Measurements from ENCODE around the gene CAMK1G. TPM values are rescaled to one million over a fixed set of nuclear protein-coding genes. Genes with fewer than 3 reads are reported as not detected.

The CAMK1G gene
- total and polyA plus RNA-seq, 8 donors = 0.29 to 9.9 (median 8.2) TPM

DNA sequence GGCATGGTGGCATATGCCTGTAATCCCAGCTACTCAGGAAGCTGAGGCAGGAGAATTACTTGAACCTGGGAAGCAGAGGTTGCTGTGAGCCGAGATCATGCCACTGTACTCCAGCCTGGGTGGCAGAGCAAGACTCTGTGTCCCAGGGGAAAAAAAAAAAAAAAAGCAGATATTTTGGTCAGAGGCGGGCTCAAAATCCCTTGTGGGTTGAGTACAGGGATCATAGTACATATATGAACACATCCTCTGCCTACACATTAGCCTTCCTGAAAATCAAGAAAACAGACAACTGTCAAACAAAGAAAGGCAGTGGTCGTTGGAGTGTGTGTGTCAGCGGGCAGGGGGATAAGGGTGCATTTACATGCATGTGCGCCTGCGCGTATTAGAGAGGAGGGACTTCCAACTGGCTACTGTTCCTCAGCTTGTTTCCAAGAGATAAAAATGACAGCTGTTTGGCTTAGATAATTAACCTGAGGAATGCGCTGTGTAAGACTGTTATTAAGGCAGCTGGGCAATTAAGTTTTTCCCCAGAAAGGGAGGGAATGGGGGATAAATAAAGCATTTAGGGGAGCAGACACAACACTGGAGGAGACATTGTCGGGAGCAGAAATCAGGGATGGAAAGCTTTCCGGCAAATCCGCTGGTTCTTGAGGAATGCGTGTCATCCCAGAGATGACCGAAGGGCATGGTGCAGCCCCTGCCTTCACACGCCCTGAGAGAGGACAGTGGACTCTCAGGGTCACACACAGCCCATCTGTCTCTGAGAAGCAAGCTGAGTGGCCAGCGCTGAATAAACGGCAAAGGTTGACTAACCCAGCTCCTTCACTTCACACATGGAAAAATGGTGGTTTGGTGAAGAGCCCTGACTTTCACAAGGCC is 62.3 kb downstream of the CAMK1G start:
- DNase-seq (peak in 2 of 4 donors; percentile 60 to 73), ATAC-seq (no peak)
- TF ChIP-seq, protein P1, sequence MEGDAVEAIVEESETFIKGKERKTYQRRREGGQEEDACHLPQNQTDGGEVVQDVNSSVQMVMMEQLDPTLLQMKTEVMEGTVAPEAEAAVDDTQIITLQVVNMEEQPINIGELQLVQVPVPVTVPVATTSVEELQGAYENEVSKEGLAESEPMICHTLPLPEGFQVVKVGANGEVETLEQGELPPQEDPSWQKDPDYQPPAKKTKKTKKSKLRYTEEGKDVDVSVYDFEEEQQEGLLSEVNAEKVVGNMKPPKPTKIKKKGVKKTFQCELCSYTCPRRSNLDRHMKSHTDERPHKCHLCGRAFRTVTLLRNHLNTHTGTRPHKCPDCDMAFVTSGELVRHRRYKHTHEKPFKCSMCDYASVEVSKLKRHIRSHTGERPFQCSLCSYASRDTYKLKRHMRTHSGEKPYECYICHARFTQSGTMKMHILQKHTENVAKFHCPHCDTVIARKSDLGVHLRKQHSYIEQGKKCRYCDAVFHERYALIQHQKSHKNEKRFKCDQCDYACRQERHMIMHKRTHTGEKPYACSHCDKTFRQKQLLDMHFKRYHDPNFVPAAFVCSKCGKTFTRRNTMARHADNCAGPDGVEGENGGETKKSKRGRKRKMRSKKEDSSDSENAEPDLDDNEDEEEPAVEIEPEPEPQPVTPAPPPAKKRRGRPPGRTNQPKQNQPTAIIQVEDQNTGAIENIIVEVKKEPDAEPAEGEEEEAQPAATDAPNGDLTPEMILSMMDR (IDR thresholded peaks at IDR 0.05) = no peak
- intact Hi-C loops (cut with DNase I) = no loop called here
- Histone ChIP-seq H3K9me3 (no peaks in the 10 kb centered on the region), H3K36me3 (no peaks in the 10 kb centered on the region), H3K4me3 (no peak overlapping the region), H3K27me3 (no peaks in the 10 kb centered on the region), H3K4me1 (peaks cover 54 to 67% of the 10 kb centered on the region in 2 donors), H3K27ac (no peak overlapping the region)

DNA sequence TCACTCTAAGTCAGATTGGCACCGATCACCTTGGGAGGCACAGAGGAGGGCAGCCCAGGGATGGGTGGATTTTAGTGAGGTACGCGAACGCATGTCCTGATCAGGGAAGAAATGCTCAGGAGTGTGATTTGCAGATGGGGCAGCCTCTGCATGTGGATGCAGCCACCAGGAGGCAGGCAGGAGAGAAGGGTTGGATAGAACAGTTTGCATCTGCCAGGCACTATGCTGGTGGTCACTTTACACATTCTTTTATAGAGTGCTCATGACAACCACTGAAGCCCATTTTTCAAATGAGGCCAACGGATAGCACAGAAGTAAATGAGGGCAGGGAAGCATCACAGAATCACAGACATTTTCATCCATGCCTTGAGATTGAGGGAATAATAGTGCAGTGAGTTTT is 63.0 kb downstream of the CAMK1G start:
- Histone ChIP-seq H3K27me3 (no peaks in the 10 kb centered on the region), H3K4me3 (no peak overlapping the region), H3K27ac (no peak overlapping the region), H3K9me3 (no peaks in the 10 kb centered on the region), H3K4me1 (peaks cover 56 to 68% of the 10 kb centered on the region in 2 donors), H3K36me3 (no peaks in the 10 kb centered on the region)
- ATAC-seq (no peak), DNase-seq (no peak)
- intact Hi-C loops (cut with DNase I) = no loop called here
- TF ChIP-seq, protein P1 (IDR thresholded peaks at IDR 0.05) = no peak

DNA sequence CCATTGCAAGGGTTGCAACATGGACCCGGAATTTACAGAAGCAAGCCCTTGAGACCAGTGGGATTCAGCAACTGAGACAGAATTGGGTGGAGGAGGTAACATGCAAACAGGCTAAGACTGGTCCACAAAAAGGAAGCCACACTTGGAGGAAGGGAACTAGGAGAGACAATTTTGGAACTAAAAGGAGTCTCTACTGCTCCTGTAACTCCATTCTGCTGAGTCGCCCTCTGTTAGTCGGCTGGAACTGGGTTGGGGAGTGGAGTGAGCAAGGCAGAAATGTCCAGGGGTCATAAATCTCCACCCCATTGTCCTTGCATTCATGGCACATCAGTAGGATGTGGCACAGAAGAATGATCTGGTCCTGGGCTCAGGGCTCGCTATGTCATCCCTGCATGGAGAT is 63.6 kb downstream of the CAMK1G start:
- ATAC-seq (no peak), DNase-seq (no peak)
- Histone ChIP-seq H3K27ac (peak overlapping the region in 1 of 2 donors; percentile 39), H3K27me3 (no peaks in the 10 kb centered on the region), H3K4me3 (no peak overlapping the region), H3K9me3 (no peaks in the 10 kb centered on the region), H3K4me1 (peaks cover 53 to 69% of the 10 kb centered on the region in 2 donors), H3K36me3 (no peaks in the 10 kb centered on the region)
- TF ChIP-seq, protein P1 (IDR thresholded peaks at IDR 0.05) = no peak
- intact Hi-C loops (cut with DNase I) = no loop called here

DNA sequence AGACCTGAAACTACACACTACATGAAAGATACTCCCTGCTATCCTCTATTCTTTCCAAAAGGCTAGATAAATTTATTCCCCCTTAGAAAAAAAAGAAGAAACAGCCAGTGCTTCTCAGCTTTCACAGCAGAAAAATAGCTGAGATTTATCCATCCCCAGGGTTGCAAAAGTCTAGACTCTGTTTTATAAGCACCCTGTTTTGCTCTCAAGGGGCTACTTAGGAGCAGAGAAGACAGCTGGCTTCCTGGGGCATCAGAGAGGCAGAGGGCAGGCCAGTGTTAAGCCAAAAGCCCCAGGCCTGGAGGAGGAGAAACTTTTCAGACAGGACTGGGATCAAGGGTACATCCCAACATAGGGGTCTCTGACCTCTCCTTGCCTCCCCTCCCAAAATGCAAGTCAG is 64.8 kb downstream of the CAMK1G start:
- DNase-seq (no peak), ATAC-seq (no peak)
- Histone ChIP-seq H3K4me3 (peak overlapping the region in 1 of 2 donors; percentile 10), H3K9me3 (no peaks in the 10 kb centered on the region), H3K27me3 (no peaks in the 10 kb centered on the region), H3K36me3 (no peaks in the 10 kb centered on the region), H3K4me1 (peaks cover 44 to 79% of the 10 kb centered on the region in 2 donors), H3K27ac (peak overlapping the region; percentile 50 to 85)
- TF ChIP-seq, protein P1 (IDR thresholded peaks at IDR 0.05) = no peak
- intact Hi-C loops (cut with DNase I) = no loop called here

DNA sequence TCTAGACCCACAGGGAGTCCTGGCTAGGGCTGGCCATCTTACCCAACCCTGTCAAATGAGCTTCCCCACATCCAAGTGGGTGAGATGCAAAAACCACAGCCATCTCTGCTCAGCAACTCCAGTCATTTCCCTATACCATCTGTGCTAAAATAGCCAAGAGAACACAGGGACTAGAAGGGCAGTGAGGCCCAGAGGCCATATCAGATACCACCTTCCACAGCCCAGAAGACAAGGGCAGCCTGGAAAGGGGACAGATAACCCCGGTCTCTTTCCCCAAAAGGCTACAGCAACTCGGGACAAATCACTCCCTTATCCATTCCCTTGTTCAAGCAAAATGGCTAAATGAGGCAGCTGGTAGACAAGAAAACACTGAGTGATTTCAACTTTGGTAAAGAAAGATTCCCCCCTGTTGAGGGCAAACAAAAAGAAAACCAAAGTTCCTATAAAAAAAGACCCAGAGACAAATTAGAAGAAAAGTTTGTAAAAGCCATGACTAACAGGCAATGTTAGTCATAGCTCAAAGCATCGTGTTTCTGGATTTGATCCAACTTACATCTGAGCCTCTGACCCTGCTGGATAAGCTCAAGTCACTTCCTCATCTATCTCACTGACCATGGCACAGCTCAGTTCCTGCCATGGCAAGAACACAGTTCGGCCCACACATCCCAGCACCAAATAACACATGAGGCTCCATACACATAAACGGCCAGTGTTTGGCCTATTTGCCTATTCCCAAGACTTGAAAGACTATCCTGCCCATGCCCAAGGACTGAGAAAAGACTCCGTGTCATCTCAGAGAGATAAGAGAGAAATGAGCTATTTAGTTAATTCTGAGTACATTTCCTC is 65.6 kb downstream of the CAMK1G start:
- Histone ChIP-seq H3K4me3 (peak overlapping the region in 1 of 2 donors; percentile 10), H3K27me3 (no peaks in the 10 kb centered on the region), H3K9me3 (no peaks in the 10 kb centered on the region), H3K27ac (peak overlapping the region; percentile 50 to 85), H3K36me3 (no peaks in the 10 kb centered on the region), H3K4me1 (peaks cover 44 to 86% of the 10 kb centered on the region in 2 donors)
- peak; percentile 8 for ATAC-seq
- no peak for DNase-seq
- intact Hi-C loops (cut with DNase I) = no loop called here
- TF ChIP-seq, protein P1 (IDR thresholded peaks at IDR 0.05) = no peak
